ENCODE data around the gene CFAP251. TPM values are rescaled to one million over a fixed set of nuclear protein-coding genes. Genes with fewer than 3 reads are reported as not detected.

CFAP251 gene
- total and polyA plus RNA-seq, 10 of the 15 experiments (the other 5 are each of a cell fraction or from before 2014, with no cell fraction given): 0.10 to 0.97 (median 0.64) TPM

DNA sequence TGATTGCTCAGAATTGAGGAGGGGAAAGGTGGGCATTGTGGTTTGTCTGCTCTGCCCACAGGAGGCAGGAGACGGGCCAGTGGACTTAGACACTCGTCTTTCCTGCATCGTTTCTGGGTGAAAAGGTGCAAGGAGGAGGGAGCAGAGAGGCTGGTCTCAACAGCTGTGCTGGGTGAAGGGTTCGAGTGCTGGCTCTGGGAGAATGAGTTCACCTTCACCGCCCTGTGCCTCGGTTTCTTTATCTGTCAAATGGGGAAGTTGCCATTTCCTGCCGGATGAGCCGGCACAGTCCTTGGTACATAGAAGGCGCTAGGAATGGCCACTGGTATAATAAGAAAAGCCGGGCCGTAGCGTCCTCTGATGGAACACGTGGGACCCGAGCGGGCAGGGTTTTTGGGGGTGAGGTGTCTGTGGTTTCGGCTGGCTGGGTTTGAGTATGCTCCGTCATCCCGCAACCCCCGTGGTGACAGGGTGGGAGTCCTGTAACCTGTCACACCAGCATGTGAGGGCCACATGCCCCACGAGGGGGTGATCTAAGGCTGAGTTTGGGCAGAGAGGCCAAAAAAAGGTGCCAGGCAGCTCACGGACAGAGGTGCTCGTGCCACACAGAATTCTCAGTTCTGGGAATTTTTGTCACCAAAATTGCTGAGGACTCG is 110.6 kb downstream of the CFAP251 start (continued):
- TF ChIP-seq ZNF217 (IDR thresholded peaks at IDR 0.05) (no peak; the same call in 1 of the 2 replicates), SMARCA5 (IDR thresholded peaks at IDR 0.05) (no peak), YY1 (IDR thresholded peaks at IDR 0.05; ENCODE audit: low read depth, low read length) (0 out of 2 replicates have a peak, but pooled peaks have one; percentile 18), CEBPB (IDR thresholded peaks at IDR 0.05; ENCODE audit: borderline replicate concordance in 1 of 2, low read depth in 2 of 2, low read length in 2 of 2) (no peak)

DNA sequence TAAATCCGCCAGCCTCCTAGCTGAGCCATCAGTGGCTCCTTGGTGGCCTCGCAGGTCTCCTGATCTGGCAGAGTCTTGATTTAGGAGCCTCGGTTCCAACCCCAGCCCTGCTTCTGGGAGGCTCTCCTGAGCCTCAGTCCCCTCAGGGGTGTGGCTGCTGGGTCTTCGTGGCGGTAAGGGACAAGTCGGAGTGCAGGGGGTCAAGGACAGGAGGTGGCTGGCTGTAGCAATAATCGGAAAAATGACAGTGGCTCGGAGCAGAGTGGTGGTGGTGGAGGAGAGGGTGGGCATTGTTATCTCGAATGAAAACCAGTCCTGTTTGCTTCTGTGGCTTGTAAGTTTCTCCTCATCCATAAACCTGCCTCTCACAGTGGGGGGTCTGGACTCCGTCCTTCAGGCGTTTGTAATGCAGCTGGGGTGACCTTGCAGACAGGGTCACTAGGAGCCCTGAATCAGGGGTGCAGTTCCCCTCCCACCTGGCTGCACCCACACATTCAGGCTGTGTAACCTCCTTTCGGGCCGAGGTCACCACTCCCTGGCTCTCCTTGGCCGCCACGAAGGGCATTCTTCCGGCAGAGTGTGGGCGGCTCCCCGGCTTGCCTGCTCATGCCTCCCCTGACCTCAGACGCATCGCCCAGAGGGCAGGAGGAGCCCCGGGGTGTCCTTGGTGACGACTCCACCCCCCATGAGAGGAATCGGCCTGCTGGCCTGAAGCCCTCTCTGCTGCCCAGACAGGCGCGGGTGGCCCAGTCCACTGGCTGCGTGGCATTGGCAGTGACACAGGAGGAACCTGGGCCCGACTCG is 111.4 kb downstream of the CFAP251 start:
- 40% methylated on average over 28 of the region's 28 CpGs for WGBS (ENCODE audit: insufficient coverage, insufficient replicate concordance, low lambda C conversion rate, missing lambda C conversion rate)
- in situ Hi-C loops (cut with MboI) (no loop called here), intact Hi-C loops (cut with micrococcal nuclease; ENCODE audit: unreplicated experiment) (loop anchor here (5.0 kb wide), 1 partner anchor 38 kb away; no protein-coding TSS in a partner anchor)
- H3K27ac ChIP-seq (ENCODE audit: control insufficient read depth, insufficient read depth): no peak overlapping the region
- peak overlapping the region; percentile 16 for H3K9ac ChIP-seq (ENCODE audit: control insufficient read depth, insufficient read depth, low read length)
- 0 out of 4 replicates have a peak, but pooled peaks cover 0 to 3% of the 10 kb centered on the region in 2 experiments for H3K27me3 ChIP-seq (replicated peaks in 1 of 2; ENCODE audit: control insufficient read depth in 2 of 2, insufficient read depth in 2 of 2, low read length in 1 of 2)
- no peak for TF ChIP-seq CREM (IDR thresholded peaks at IDR 0.05; ENCODE audit: low read depth)
- TF ChIP-seq RUNX3 (IDR thresholded peaks at IDR 0.05; ENCODE audit: low read length): no peak
- TF ChIP-seq ASH2L (IDR thresholded peaks at IDR 0.05; ENCODE audit: borderline replicate concordance, low read depth): no peak
- TF ChIP-seq HDAC2 (IDR thresholded peaks at IDR 0.05): no peak
- TF ChIP-seq KDM1A (IDR thresholded peaks at IDR 0.05; ENCODE audit: borderline replicate concordance): no peak
- no peak for TF ChIP-seq TCF7 (IDR thresholded peaks at IDR 0.05; ENCODE audit: borderline replicate concordance)
- TF ChIP-seq SUPT20H (IDR thresholded peaks at IDR 0.05; ENCODE audit: borderline replicate concordance, control insufficient read depth, low read depth, low read length): no peak
- TF ChIP-seq, protein P1, sequence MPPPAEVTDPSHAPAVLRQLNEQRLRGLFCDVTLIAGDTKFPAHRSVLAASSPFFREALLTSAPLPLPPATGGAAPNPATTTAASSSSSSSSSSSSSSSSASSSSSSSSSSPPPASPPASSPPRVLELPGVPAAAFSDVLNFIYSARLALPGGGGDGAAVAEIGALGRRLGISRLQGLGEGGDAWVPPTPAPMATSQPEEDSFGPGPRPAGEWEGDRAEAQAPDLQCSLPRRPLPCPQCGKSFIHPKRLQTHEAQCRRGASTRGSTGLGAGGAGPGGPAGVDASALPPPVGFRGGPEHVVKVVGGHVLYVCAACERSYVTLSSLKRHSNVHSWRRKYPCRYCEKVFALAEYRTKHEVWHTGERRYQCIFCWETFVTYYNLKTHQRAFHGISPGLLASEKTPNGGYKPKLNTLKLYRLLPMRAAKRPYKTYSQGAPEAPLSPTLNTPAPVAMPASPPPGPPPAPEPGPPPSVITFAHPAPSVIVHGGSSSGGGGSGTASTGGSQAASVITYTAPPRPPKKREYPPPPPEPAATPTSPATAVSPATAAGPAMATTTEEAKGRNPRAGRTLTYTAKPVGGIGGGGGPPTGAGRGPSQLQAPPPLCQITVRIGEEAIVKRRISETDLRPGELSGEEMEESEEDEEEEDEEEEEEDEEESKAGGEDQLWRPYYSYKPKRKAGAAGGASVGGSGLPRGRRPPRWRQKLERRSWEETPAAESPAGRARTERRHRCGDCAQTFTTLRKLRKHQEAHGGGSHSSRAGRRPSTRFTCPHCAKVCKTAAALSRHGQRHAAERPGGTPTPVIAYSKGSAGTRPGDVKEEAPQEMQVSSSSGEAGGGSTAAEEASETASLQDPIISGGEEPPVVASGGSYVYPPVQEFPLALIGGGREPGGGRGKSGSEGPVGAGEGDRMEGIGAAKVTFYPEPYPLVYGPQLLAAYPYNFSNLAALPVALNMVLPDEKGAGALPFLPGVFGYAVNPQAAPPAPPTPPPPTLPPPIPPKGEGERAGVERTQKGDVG (CRISPR knock-in tag; IDR thresholded peaks at IDR 0.05): no peak
- no peak for TF ChIP-seq POU2F2 (IDR thresholded peaks at IDR 0.05; ENCODE audit: borderline replicate concordance, low read depth, low read length)
- no peak for TF ChIP-seq RELA (IDR thresholded peaks at IDR 0.05; ENCODE audit: borderline replicate concordance, partially characterized antibody)
- no peaks in the 10 kb centered on the region; the same call in 1 of the 2 replicates for H4K20me1 ChIP-seq (ENCODE audit: control insufficient read depth, insufficient read depth)
- DNase-seq (ENCODE audit: low read depth, low spot score) (no peak), ATAC-seq (peak; percentile 37), FAIRE-seq (no peak)
- no peak overlapping the region for H3K4me3 ChIP-seq
- SMC1A ChIA-PET (ENCODE audit: uncharacterized antibody, unreplicated experiment): interaction anchor here (1.6 kb wide), 1 partner anchor 39 kb away, joined by 5 read pairs; no protein-coding TSS in a partner anchor
- H3K36me3 ChIP-seq (ENCODE audit: control insufficient read depth in 2 of 2, insufficient read depth in 2 of 2, low read length in 1 of 2): no peaks in the 10 kb centered on the region; a peak in 1 of 4 replicates
- no TSS peak for BruUV-seq (replicated peaks)
- CTCF ChIA-PET: interaction anchor here (0.7 to 1.3 kb wide), 4 partner anchors 52 to 325 kb away, joined by 3 to 4 read pairs (median 3); no protein-coding TSS in a partner anchor
- H3K4me1 ChIP-seq (ENCODE audit: control insufficient read depth, insufficient read depth, low read length): peaks cover 33% of the 10 kb centered on the region
- RAD21 ChIA-PET (ENCODE audit: unreplicated experiment): no interaction called here
- no peaks in the 10 kb centered on the region for H3K9me3 ChIP-seq (replicated peaks; ENCODE audit: control insufficient read depth, insufficient read depth, low read length)
- no peak overlapping the region for H2AFZ ChIP-seq (ENCODE audit: control insufficient read depth, low read depth, low read length)
- H3K4me2 ChIP-seq (ENCODE audit: control insufficient read depth, insufficient read depth): peak overlapping the region; percentile 87
- POLR2A ChIA-PET: no interaction called here
- no peaks in the 10 kb centered on the region for H3K79me2 ChIP-seq (ENCODE audit: control insufficient read depth, insufficient read depth, low read length)

Data from GM12878 (cell line).